MV-4-11 (cell line): ENCODE results near the gene MFN1.

ENCODE experiments used
- DNase-seq: peaks from one replicate; lab custom pipeline; 2025; lab: John Stamatoyannopoulos, UW

The MFN1 gene

DNA sequence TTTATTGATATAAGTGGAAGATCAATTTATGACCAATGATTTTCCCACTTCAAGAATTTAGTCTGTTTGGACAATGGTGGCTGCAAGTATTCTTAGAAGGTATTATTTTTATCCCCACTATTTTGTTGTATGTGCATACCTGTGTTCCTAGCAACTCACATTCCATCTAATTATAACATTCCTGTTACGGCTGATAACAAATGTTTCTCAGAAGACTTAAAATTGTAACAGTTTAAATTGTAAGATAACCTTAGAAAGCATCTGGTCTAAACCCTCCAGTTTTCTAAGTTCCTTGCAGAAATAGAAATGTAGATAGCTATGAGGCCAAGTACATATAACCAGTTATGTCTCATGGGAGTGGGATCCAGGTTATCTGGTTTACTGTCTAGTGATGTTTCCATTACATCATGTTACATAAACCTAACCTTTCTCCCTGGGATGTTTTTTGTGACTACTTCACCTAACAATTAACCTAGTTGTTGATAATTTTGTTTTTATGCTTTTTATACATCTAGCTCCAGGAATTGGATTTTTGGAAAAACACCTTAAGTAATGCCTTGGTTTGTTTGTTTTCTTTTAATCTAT is 11.1 kb upstream of the MFN1 start:
- no peak for DNase-seq

GRCh38 chr3:179348325-179349013 is 960 bp downstream of the MFN1 start:
- DNase-seq = peak; percentile 14

- no peak for DNase-seq
Measured at GRCh38 chr3:179355996-179356395, 8.5 kb downstream of the MFN1 start.

DNA sequence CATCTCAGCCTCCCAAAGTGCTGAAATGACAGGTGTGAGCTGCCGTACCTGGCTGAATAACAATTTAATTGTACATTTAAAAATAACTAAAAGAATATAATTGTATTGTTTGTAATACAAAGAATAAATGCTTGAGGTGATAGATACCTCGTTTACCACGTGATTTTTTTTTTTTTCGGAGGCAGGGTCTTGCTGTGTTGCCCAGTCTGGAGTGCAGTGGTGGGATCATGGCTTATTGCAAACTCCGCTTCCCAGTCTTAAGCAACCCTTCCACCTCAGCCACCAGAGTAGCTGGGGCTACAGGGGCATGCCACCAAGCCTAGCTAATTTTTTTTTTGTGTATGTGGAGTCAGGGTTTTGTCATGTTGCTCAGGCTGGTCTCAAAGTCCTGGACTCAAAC is 15.8 kb downstream of the MFN1 start:
- DNase-seq = no peak

- DNase-seq = no peak
Measured at GRCh38 chr3:179369621-179370020, 22.1 kb downstream of the MFN1 start.

DNA sequence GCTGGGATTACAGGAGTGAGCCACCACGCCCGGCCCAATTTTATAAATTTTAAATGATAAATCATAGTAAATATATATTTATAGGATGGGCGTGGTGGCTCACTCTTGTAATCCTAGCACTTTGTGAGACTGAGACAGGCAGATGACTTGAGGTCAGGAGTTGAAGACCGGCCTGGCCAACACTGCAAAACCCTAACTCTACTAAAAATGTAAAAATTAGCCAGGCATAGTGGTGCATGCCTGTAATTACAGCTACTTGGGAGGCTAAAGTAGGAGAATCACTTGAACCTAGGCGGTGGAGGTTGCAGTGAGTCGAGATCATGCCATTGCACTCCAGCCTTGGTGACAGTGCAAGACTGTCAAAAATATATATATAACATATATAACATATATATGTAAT is 26.4 kb downstream of the MFN1 start:
- DNase-seq = no peak

DNA sequence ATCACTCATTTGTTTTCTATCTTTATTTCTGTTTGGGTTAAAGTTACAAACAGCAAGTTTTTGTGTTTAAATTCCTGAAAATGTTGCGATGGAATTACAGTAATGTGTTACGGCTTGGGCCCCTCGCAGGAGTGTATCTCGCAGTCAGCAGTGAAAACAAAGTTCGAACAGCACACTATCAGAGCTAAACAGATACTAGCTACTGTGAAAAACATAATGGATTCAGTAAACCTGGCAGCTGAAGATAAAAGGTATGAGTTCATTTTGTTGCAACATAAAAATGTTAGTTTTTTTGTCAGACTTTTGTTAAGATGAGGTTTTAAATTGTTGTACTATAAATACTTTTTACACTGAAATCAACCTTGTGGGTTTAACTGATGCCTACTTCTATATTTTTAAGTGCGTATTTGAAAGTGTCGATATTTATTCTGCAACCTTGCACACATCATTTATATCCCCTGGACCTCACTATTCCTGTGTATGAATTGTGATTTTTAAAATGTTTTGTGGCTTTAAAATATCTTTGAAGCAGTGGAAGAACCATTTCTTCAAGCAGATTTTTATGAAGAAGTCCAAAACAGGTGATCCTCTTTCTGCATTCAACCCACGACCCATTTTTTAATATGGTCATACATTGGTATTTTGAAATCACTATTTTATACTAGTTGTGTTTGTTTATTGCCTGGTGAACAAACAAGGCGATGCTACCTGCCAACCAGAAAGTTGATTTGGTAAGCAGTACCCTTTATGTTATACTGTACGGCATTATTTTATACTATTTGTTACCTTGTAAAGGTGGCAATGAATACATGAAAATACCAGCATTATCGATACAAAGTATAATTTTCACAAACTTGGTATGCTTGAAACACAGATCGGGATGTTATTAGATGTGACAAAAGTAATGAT is 27.8 kb downstream of the MFN1 start:
- no peak for DNase-seq

DNA sequence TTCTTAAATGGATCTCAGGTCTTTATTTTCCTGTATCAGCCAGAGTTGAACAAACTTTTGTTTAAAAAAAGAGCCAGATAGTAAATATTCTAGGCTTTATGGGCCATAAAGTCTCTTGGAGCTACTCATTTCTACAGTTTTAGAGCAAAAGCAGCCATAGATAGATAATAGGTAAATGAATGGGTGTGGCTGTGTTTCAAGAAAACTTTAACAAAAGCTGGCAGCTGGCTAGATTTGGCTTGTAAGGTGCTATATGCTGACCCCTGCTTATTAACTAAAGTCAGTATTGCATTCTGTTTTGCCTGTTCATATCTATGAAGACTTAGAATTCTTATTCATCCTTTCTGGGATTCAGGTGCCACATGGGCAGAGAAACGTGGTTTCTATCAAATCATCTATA is 29.0 kb downstream of the MFN1 start:
- no peak for DNase-seq

GRCh38 chr3:179391906-179392305 is 44.4 kb downstream of the MFN1 start:
- DNase-seq = no peak

DNA sequence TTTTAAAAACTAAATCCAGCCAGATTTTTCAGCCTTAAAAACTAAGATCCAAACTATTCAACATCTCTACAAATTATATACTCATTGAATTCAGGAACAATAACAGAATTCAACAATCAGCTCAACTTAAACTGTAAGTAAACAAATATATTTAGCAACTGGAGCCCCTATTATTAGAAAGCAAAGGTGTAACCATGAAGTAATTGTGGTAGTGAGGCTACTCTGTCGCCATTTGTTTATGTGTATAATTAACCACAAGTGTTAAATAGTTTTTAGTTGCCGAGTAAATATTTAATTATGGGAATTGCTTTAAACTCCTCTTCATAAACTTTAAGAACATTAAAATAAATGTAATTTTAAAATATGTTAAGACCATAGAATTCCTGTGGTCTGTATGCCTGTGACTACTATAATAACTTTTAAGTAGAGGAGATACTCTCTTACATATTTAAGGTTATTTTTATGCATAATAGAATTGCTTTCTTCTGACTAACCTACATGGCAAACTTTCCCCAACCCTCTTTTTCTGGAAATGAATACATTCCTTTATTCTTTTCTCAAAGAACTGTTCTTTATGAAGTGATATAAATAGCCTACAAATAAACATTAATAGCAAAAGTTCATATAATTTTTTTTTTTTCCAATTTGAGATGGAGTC is 51.2 kb downstream of the MFN1 start:
- no peak for DNase-seq

DNA sequence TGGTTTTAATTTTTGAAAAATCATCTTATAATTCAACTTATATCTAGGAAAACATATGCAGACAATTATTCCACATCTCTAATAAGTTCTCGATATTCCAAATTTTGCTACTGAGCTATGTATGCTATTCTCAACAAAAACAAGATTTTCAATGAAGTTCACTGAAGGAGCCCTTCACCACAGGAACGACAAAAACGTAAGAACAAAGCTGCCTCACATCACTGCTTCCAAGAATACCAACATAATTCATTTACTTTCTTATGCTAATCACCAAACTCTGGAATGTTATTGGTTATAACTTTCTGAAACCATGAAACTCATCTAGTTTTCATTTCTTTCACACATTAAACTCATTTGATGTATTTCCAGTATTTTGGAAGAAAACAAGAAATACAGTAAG is 54.1 kb downstream of the MFN1 start:
- no peak for DNase-seq

DNA sequence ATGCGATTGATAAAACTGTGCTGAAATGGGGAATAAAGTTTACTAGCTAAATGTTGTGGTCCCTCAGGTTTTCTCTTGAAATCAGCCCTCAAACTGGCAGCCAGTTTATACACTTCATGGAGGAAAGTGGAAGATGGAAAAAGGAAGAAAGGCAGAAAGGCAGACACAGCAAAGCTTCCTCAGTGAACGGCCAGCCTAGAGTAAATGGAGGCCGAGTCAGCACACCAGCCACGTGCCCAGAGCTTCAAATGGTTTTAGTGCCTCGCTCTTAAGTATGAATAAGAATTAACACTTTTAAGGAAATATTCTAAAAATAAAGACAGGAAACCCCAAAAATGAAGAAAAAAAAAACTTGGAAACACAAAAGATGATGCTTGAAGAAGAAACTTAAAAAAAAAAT is 55.5 kb downstream of the MFN1 start:
- DNase-seq = no peak

DNA sequence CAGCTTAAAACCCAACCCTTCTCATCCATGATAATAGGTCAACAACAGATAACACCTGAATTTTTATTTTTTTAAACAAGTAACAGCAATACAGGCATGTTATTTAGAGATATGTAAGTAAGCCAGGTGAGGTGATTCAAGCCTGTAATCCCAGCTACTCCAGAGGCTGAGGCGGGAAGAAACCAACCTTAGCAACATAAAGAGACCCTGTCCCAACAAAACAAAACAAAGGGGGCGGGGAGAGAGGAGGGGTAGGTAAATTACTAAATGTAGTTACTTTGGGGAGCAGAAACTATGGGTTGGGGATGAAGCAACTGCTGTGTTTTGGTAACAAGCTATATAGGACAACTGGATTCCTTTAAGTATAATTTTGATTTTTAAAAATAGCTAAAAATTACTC is 56.8 kb downstream of the MFN1 start:
- DNase-seq = no peak

DNA sequence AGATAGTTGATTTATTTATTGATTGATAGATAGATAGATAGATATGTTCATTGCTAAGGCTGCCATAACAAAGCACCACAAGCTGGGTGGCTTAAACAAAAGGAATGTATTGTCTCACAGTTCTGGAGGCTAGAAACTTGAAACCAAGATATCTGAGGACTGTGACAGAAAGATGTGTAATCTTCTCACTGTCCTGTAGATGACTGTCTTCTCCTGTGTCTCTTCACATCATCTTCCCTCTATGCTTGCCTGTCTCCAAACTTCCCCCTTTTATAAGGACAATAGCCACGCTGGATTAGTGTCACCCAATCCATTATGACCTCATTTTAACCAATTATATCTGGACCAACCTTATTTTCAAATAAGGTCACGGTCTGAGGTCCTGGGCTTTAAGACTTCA is 62.8 kb downstream of the MFN1 start:
- peak; percentile 45 for DNase-seq

DNA sequence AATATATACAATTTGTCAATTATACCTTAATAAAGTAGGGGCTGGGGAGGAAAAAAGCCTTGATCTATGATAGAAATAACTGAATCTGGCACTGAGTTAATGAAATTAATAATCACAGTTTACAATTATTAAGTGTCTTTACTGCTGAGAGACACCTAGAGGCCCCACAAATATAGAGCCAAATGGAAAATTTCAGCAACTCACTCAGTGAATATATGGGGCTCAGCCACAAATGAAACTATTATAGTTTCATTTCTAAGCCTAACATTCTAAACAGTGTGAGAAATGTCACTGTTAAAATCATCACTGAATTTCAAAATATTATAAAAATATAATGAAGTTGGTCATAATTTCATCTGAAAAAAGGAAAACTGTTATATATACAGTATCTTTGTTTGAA is 63.5 kb downstream of the MFN1 start:
- DNase-seq = no peak

GRCh38 chr3:179414804-179415203 is 67.3 kb downstream of the MFN1 start:
- no peak for DNase-seq

- DNase-seq = no peak
Measured at GRCh38 chr3:179415377-179415776, 67.9 kb downstream of the MFN1 start.

DNA sequence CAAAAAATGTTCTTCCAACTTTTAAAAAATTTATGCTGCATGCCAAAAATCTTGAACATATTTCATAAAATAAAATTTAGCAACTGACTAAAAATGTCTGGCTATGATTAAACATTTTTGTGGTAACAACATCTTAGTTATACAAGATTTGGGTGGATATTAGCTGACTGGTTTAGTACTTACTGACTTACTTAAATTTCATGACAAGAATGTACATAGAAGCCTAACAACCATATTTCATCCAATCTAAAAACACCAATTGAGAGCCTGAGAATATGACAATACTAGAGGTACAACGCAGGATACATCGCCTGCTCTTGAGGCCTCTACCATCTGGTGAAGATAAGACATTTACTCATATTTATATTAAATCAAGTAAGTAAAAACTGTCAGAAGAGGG is 69.2 kb downstream of the MFN1 start:
- no peak for DNase-seq

DNA sequence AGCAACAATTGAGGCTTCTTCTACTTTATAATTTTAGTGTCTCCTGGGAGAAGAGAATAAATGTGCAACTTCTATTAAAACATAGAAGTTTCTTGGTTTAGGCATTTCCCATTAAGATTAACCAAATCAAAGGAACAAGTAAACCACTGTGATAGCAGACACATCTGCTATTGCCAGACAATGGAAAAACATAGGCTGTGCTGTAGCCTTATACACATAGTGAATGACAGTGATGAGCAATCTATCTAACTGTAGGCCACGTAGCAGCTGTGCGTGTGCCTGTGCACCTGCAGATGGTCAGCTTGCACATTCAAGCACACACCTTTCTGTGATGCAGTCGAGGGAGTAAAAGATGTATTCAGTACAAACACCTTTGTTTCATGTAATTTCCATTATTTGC is 71.1 kb downstream of the MFN1 start:
- DNase-seq = no peak

DNA sequence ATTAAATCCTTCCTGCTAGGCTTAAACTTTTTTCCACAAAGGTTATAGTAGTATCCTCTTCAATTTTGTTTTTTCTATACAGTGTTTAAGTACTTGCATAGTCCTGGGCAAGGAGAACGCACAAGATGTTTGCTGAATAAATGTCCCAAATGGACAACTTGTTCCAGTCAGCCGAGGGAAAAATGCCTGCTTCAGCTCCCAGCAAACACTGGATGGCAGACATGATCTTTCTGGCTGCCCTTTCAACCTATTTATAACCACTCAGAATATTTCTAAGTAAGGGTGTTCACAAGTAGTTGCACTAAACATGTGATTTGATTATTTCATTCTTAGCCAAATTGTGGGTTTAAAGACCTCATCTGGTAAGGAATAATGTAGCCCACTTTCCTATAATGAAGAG is 74.0 kb downstream of the MFN1 start:
- peak; percentile 2 for DNase-seq

DNA sequence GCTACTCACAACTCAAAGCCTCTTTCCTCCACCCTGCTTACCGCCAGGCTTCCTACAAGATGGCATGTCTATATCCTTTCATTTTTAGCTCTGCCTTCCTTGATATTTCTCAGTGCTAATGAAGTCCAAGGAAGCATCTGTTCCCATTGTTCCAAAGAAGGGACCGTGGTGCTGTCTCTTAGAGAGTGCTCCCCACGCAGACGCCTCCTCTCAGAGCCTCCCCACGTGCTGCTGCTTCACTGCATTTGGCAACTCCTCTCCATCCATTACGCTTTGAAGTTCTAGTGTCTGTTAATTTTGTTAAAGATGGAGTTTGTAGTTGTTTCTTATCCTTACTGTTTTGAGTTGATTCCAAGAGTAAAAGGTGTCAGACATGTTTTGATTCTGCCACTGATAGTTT is 77.6 kb downstream of the MFN1 start:
- no peak for DNase-seq

DNA sequence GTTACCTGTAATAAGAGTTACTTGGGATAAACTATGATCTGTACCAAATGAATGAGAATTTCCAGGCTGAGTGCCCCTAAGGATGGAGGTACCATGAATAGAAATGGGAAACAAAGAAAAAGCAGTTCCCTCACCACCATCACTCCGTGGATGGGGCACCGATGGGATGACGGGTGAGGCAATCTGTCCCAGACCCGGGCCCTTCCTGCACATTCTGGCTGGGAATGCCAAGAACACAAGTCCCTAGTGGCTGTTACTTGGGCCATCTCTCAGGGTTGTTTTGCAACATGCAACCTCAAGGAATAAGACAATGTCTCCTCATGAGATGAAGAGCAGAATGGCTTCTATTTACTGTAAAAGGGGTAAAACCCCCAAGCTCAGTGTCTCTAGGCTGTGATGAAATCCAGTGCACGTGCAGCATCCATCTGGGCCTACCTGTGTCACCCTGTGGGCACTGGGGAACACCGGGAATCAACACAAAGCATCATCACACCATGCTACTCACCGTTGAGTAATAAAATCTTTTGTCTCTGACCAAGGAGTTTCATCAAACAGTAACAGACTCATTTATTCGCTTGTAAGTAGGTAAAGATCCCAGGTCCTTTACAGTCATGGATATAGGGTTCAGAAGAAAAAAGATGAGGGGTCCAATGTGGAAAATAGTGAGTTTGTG is 81.5 kb downstream of the MFN1 start:
- no peak for DNase-seq
